ENCODE data around the gene GSPT2. TPM values are rescaled to one million over a fixed set of nuclear protein-coding genes. Genes with fewer than 3 reads are reported as not detected.
"Not testable (repeated sequence)": the region's sequence is repeated elsewhere in the genome, so short reads cannot be mapped to it uniquely, and the experiment has no call there.

The GSPT2 gene
- total RNA-seq = 4.5 and 7.8 TPM in 2 replicates

- peak within 1 kb of the TSS; percentile 78 for H3K4me3 ChIP-seq (ENCODE audit: low read depth, low read length)
- TF ChIP-seq CTCF (IDR thresholded peaks at IDR 0.05; ENCODE audit: insufficient read depth, low read depth, low read length) = no peak
- peak; percentile 73 for DNase-seq (ENCODE audit: low read depth)
Observed at GRCh38 chrX:51743179-51743957, at the start of gene GSPT2. TSS of gene GSPT2 (plus strand) at chrX:51743442. CDS start at chrX:51743627, 185 bp downstream.

DNA sequence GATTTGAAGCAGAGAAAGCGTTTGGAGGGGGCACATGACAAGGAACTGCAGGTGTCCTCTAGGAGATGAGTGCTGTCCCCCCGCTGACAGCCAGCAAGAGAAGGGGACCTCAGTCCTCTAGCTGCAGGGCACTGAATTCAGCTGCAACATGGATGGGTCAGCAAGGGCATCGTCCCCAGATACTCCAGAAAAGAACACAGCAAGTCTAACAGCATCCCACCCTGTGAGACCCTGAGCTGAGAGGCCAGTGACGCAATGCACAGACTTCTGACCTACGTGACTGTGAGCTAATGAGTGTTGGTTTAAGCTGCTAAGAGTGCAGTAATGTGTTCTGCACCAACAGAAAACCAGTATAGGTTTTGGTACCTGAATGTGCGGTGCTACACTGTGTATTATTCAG is 49.0 kb upstream of the GSPT2 start:
- DNase-seq (ENCODE audit: low read depth) = no peak
- no peak overlapping the region for H3K4me3 ChIP-seq (ENCODE audit: low read depth, low read length)
- TF ChIP-seq CTCF (IDR thresholded peaks at IDR 0.05; ENCODE audit: insufficient read depth, low read depth, low read length) = no peak

- TF ChIP-seq CTCF (IDR thresholded peaks at IDR 0.05; ENCODE audit: insufficient read depth, low read depth, low read length) = no peak
- H3K4me3 ChIP-seq (ENCODE audit: low read depth, low read length) = no peak overlapping the region
- no peak for DNase-seq (ENCODE audit: low read depth)
Observed at GRCh38 chrX:51697397-51697796, 45.8 kb upstream of the GSPT2 start.

GRCh38 chrX:51710277-51711164 is 32.7 kb upstream of the GSPT2 start, which contains the start of gene CENPVL1:
TSS of gene CENPVL1 (plus strand) at chrX:51710512. CDS start at chrX:51710512, 0 bp downstream.
- not testable (repeated sequence) for H3K4me3 ChIP-seq (ENCODE audit: low read depth, low read length); DNase-seq (ENCODE audit: low read depth)

- DNase-seq (ENCODE audit: low read depth); H3K4me3 ChIP-seq (ENCODE audit: low read depth, low read length): not testable (repeated sequence)
Observed at GRCh38 chrX:51712943-51713647, 30.1 kb upstream of the GSPT2 start.

GRCh38 chrX:51728202-51728601 is 15.0 kb upstream of the GSPT2 start:
- no peak for TF ChIP-seq CTCF (IDR thresholded peaks at IDR 0.05; ENCODE audit: insufficient read depth, low read depth, low read length)
- no peak for DNase-seq (ENCODE audit: low read depth)
- no peak overlapping the region for H3K4me3 ChIP-seq (ENCODE audit: low read depth, low read length)

DNA sequence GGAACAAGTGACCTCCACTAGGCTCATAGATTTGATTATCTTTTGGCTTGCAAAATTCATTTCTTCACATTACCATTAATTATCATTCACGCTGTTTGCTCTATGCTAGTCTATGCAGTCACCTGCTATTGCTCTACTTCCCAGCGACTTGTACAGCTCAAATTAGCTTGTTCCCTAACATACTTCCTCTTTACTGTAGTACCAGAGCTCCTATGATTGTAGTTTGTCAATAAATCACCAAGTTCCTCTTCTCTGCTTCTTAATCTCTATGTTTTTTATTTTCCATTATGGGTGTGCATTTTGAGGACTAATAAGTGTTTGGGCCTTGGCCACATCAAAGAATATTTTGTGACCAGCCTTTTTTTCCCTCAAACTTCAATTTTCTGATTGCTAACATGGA is 6.2 kb upstream of the GSPT2 start:
- DNase-seq (ENCODE audit: low read depth) = no peak
- no peak overlapping the region for H3K4me3 ChIP-seq (ENCODE audit: low read depth, low read length)
- no peak for TF ChIP-seq CTCF (IDR thresholded peaks at IDR 0.05; ENCODE audit: insufficient read depth, low read depth, low read length)
